ENCODE measurements around the gene TUBGCP6.

GRCh38 chr22:50201191-50202129, 43.4 kb downstream of the TUBGCP6 start:
- TF ChIP-seq ZNF70 (CRISPR knock-in tag; IDR thresholded peaks at IDR 0.05) (no peak), ZNF565 (CRISPR knock-in tag; conservative IDR thresholded peaks at IDR 0.05; ENCODE audit: low read depth) (no peak), CSRNP3 (CRISPR knock-in tag; IDR thresholded peaks at IDR 0.05) (no peak), ZFP30 (CRISPR knock-in tag; IDR thresholded peaks at IDR 0.05) (no peak), ZFP3 (CRISPR knock-in tag; IDR thresholded peaks at IDR 0.05) (no peak), PATZ1 (CRISPR knock-in tag; IDR thresholded peaks at IDR 0.05; ENCODE audit: borderline replicate concordance) (no peak), CREB5 (CRISPR knock-in tag; IDR thresholded peaks at IDR 0.05; ENCODE audit: low read depth) (no peak)

All from SK-N-SH treated with all-trans-retinoic acid at 6 μM for 48 hours (cell line).